ENCODE results near the gene BHMT2. TPM values are rescaled to one million over a fixed set of nuclear protein-coding genes. Genes with fewer than 3 reads are reported as not detected.

Gene BHMT2
- total RNA-seq, 1 donor from 2014 or later = not detected

DNA sequence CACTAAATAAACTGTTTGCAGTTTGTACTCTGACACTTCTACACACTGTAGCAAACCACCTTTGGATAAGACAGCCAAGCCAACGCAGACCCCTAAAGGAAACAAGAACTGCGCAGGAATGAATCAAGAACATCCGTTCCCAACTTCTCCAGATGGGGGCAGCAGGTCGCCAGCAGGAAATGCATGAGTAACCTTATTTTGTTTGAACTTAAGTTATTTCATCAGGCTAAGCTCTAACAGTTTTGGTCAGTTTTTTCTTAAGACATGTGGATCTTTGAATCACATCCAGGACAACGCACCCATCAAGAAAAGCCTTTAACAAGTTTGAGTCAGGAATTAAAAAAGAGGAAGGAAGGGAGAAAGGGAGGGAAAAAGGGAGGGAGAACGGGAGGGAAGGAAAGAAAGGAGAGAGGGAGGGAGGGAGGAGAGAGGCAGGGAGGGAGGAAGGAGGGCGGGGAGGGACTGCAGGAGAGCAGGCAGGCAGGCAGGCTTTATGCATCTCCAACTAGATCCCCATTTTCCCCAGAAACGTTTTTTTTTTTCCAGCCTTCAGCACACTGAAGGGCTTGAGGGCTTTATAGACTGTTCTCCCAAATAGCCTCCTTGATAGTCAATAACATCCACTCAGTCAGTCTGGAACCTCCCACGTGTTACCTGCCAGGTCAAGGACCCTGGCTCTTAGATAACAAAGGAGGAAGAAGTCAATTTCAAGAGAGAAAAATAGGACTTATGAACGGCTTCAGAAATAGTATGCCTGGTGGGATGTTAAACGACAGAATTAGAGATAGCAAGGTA lies 64.3 kb downstream of the BHMT2 start:
- Histone ChIP-seq H3K9ac (no peak overlapping the region), H3K27ac (no peak overlapping the region), H3K9me3 (ENCODE audit: low read depth) (no peaks in the 10 kb centered on the region), H3K27me3 (no peaks in the 10 kb centered on the region), H3K4me2 (peak overlapping the region; percentile 70), H4K20me1 (ENCODE audit: low read depth) (no peaks in the 10 kb centered on the region), H2AFZ (replicated peaks) (peak overlapping the region; percentile 86), H3K4me3 (peak overlapping the region; percentile 28), H3K79me2 (ENCODE audit: low read depth) (no peaks in the 10 kb centered on the region), H3F3A (ENCODE audit: low read depth) (peaks cover 18% of the 10 kb centered on the region), H3K36me3 (no peaks in the 10 kb centered on the region), H3K4me1 (peaks cover 6% of the 10 kb centered on the region)
- peaks cover 2% of the 10 kb centered on the region for H3K9me3 Mint-ChIP-seq
- H3K36me3 Mint-ChIP-seq = no peaks in the 10 kb centered on the region
- H3K4me1 Mint-ChIP-seq = peaks cover 18% of the 10 kb centered on the region
- peak overlapping the region; percentile 81 for H3K4me3 Mint-ChIP-seq
- TF ChIP-seq EZH2phosphoT487 (IDR thresholded peaks at IDR 0.05) = no peak
- TF ChIP-seq, protein P1, sequence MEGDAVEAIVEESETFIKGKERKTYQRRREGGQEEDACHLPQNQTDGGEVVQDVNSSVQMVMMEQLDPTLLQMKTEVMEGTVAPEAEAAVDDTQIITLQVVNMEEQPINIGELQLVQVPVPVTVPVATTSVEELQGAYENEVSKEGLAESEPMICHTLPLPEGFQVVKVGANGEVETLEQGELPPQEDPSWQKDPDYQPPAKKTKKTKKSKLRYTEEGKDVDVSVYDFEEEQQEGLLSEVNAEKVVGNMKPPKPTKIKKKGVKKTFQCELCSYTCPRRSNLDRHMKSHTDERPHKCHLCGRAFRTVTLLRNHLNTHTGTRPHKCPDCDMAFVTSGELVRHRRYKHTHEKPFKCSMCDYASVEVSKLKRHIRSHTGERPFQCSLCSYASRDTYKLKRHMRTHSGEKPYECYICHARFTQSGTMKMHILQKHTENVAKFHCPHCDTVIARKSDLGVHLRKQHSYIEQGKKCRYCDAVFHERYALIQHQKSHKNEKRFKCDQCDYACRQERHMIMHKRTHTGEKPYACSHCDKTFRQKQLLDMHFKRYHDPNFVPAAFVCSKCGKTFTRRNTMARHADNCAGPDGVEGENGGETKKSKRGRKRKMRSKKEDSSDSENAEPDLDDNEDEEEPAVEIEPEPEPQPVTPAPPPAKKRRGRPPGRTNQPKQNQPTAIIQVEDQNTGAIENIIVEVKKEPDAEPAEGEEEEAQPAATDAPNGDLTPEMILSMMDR (IDR thresholded peaks at IDR 0.05) = peak; percentile 87
- TF ChIP-seq EZH2 (IDR thresholded peaks at IDR 0.05) = no peak
- DNase-seq (ENCODE audit: low spot score) = peak; percentile 84
- peak overlapping the region; percentile 89 for H3K27ac Mint-ChIP-seq
- H3K27me3 Mint-ChIP-seq (ENCODE audit: insufficient read depth, low read depth) = peaks cover 6% of the 10 kb centered on the region

DNA sequence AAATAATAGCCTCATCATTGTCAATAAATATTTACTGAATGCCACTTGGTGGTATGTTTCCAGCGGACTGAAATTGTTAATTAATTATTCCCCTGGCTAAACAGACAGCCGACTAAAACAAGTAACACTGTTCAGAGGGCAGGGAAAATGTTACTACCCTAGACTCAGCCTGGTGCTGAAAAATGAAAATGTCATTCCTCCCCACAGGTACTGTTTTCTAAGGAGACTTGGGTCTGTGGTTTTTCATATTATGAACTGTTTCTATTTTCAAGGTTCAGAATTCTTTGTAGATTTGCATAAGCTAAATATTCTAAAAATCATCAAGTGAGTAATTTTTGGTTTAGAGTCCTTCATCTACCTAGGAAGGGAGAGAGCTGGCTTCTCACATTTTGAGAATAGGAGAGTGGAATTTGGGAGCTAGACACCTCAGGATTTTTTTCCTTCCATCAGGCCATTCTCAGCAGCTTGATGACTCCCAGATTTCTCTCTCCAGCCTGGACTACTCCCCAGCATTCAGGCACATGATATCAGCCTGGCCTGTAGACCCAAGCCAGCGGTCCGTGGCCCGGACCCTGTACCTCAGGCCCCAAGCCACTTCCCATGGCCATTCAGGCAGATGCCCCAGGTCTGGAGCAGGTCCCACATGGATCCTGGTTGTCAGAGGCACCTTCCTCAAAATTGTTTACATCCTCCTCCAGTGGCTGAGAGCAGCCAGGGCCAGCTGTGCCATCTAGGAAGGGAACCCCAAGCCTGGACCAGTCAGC lies 66.4 kb downstream of the BHMT2 start:
- Histone ChIP-seq H3K4me1 (peaks cover 6% of the 10 kb centered on the region), H3K9me3 (ENCODE audit: low read depth) (no peaks in the 10 kb centered on the region), H3K27me3 (no peaks in the 10 kb centered on the region), H3K4me2 (no peak overlapping the region), H4K20me1 (ENCODE audit: low read depth) (no peaks in the 10 kb centered on the region), H3K4me3 (no peak overlapping the region), H2AFZ (replicated peaks) (no peak overlapping the region), H3K79me2 (ENCODE audit: low read depth) (no peaks in the 10 kb centered on the region), H3F3A (ENCODE audit: low read depth) (peaks cover 18% of the 10 kb centered on the region), H3K27ac (no peak overlapping the region), H3K9ac (no peak overlapping the region), H3K36me3 (no peaks in the 10 kb centered on the region)
- peaks cover 4% of the 10 kb centered on the region for H3K9me3 Mint-ChIP-seq
- DNase-seq (ENCODE audit: low spot score) = no peak
- TF ChIP-seq EZH2phosphoT487 (IDR thresholded peaks at IDR 0.05) = no peak
- TF ChIP-seq, protein P1 (IDR thresholded peaks at IDR 0.05) = no peak
- no peak for TF ChIP-seq EZH2 (IDR thresholded peaks at IDR 0.05)
- peaks cover 18% of the 10 kb centered on the region for H3K4me1 Mint-ChIP-seq
- peaks cover 3% of the 10 kb centered on the region for H3K27me3 Mint-ChIP-seq (ENCODE audit: insufficient read depth, low read depth)
- H3K36me3 Mint-ChIP-seq = no peaks in the 10 kb centered on the region
- H3K27ac Mint-ChIP-seq = no peak overlapping the region
- no peak overlapping the region for H3K4me3 Mint-ChIP-seq

DNA sequence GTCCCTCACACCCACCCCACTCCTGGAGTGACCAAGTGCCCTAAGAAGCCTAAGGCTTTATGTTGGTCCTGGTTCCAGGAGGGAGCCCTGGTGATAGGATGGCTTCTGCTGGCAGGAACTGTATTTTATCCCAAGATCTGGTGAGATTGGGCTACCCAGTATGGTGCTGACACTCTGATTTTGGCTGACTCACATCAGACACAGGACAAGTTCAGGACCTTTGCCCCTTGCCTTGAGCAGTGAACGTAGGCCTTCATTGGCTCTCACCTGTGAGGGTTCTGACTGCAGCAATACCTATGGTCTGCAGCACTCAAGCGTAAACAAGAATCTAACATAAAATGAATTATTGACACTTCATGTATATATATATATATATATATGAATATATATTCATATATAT lies 67.1 kb downstream of the BHMT2 start:
- Histone ChIP-seq H3K36me3 (no peaks in the 10 kb centered on the region), H3K9ac (no peak overlapping the region), H3K27me3 (no peaks in the 10 kb centered on the region), H3K4me2 (no peak overlapping the region), H4K20me1 (ENCODE audit: low read depth) (no peaks in the 10 kb centered on the region), H3K27ac (no peak overlapping the region), H3F3A (ENCODE audit: low read depth) (peaks cover 18% of the 10 kb centered on the region), H3K79me2 (ENCODE audit: low read depth) (no peaks in the 10 kb centered on the region), H3K4me1 (peaks cover 6% of the 10 kb centered on the region), H2AFZ (replicated peaks) (no peak overlapping the region), H3K9me3 (ENCODE audit: low read depth) (no peaks in the 10 kb centered on the region), H3K4me3 (no peak overlapping the region)
- Mint-ChIP-seq H3K9me3 (peaks cover 6% of the 10 kb centered on the region), H3K27ac (no peak overlapping the region), H3K4me3 (no peak overlapping the region), H3K36me3 (no peaks in the 10 kb centered on the region), H3K4me1 (peaks cover 14% of the 10 kb centered on the region), H3K27me3 (ENCODE audit: insufficient read depth, low read depth) (peaks cover 3% of the 10 kb centered on the region)
- DNase-seq (ENCODE audit: low spot score) = no peak
- TF ChIP-seq, protein P1 (IDR thresholded peaks at IDR 0.05) = no peak
- no peak for TF ChIP-seq EZH2 (IDR thresholded peaks at IDR 0.05)
- no peak for TF ChIP-seq EZH2phosphoT487 (IDR thresholded peaks at IDR 0.05)

Other genes with a start within 250 kb of the BHMT2 start
- 15.3 and 19.2 TPM in 2 replicates for gene ARSB, start 84.5 kb upstream of the BHMT2 start, total RNA-seq (ENCODE audit: low replicate concordance)
- gene DMGDH, start 93 bp upstream of the BHMT2 start, total RNA-seq (ENCODE audit: low replicate concordance) = 0.32 and 1.4 TPM in 2 replicates
- 0.45 and 1.1 TPM in 2 replicates for gene BHMT, start 42.0 kb downstream of the BHMT2 start, total RNA-seq (ENCODE audit: low replicate concordance)
- gene JMY, start 166.4 kb downstream of the BHMT2 start, total RNA-seq (ENCODE audit: low replicate concordance) = 13.0 and 16.5 TPM in 2 replicates